ENCODE data around the gene FH. TPM values are rescaled to one million over a fixed set of nuclear protein-coding genes. Genes with fewer than 3 reads are reported as not detected.

FH gene
- total RNA-seq, 2 experiments from 2014 or later, result 95.2 to 95.6 TPM

DNA sequence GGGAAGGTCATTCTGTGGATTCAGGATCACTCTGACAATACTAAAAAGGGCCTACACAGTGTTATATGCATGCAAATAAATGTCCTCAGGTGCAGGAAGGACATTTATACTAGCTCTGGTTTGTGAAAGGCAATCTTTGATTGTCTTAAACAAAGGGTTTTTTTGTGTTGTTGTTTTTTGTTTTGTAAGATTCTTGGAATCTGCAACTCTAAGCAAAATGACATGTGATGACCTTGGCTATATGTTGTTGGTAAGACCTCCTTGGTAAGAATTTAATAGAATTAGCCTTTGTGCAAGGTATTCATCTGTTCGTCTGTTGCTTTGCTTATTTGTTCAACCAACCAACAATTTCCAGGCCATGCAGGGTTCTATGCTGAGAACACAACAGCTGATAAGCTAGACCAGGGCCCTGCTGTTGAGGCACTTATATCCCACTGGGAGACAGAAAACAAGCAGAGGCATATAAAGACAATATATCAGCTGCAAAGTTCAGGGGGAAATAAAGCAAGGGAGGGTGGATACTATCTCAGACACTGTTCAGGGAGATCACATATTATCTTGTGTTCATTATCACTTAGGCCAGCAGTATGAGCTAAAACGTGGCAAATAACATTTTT, 60.3 kb downstream of the FH start:
- Mint-ChIP-seq H3K27me3 (peaks cover 6% of the 10 kb centered on the region), H3K36me3 (ENCODE audit: low read depth) (no peaks in the 10 kb centered on the region), H3K4me1 (ENCODE audit: low read depth) (no peaks in the 10 kb centered on the region), H3K4me3 (no peak overlapping the region), H3K9me3 (no peaks in the 10 kb centered on the region), H3K27ac (no peak overlapping the region)
- TF ChIP-seq, protein P1, sequence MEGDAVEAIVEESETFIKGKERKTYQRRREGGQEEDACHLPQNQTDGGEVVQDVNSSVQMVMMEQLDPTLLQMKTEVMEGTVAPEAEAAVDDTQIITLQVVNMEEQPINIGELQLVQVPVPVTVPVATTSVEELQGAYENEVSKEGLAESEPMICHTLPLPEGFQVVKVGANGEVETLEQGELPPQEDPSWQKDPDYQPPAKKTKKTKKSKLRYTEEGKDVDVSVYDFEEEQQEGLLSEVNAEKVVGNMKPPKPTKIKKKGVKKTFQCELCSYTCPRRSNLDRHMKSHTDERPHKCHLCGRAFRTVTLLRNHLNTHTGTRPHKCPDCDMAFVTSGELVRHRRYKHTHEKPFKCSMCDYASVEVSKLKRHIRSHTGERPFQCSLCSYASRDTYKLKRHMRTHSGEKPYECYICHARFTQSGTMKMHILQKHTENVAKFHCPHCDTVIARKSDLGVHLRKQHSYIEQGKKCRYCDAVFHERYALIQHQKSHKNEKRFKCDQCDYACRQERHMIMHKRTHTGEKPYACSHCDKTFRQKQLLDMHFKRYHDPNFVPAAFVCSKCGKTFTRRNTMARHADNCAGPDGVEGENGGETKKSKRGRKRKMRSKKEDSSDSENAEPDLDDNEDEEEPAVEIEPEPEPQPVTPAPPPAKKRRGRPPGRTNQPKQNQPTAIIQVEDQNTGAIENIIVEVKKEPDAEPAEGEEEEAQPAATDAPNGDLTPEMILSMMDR (IDR thresholded peaks at IDR 0.05), result no peak
- DNase-seq (no peak), ATAC-seq (no peak)
- POLR2A ChIA-PET, result no interaction called here
- intact Hi-C loops (cut with micrococcal nuclease), result no loop called here
- CTCF ChIA-PET, result no interaction called here

GRCh38 chr1:241457421-241457820, 62.1 kb downstream of the FH start:
- TF ChIP-seq, protein P1 (IDR thresholded peaks at IDR 0.05), result no peak
- H3K9me3 Mint-ChIP-seq, result no peaks in the 10 kb centered on the region

GRCh38 chr1:241456743-241457142, 62.8 kb downstream of the FH start:
- Mint-ChIP-seq H3K27ac (no peak overlapping the region), H3K4me1 (ENCODE audit: low read depth) (no peaks in the 10 kb centered on the region), H3K27me3 (peaks cover 6% of the 10 kb centered on the region), H3K9me3 (no peaks in the 10 kb centered on the region), H3K4me3 (no peak overlapping the region), H3K36me3 (ENCODE audit: low read depth) (no peaks in the 10 kb centered on the region)
- ChIA-PET CTCF (no interaction called here), POLR2A (no interaction called here)
- TF ChIP-seq, protein P1 (IDR thresholded peaks at IDR 0.05), result no peak
- DNase-seq (no peak), ATAC-seq (no peak)
- intact Hi-C loops (cut with micrococcal nuclease), result no loop called here

More at GRCh38 chr1:241457421-241457820, 62.1 kb downstream of the FH start:
- ChIA-PET POLR2A (no interaction called here), CTCF (no interaction called here)
- Mint-ChIP-seq H3K4me1 (ENCODE audit: low read depth) (no peaks in the 10 kb centered on the region), H3K4me3 (no peak overlapping the region), H3K27ac (no peak overlapping the region), H3K36me3 (ENCODE audit: low read depth) (no peaks in the 10 kb centered on the region), H3K27me3 (peaks cover 6% of the 10 kb centered on the region)
- ATAC-seq, result no peak
- DNase-seq, result no peak
- intact Hi-C loops (cut with micrococcal nuclease), result no loop called here

DNA sequence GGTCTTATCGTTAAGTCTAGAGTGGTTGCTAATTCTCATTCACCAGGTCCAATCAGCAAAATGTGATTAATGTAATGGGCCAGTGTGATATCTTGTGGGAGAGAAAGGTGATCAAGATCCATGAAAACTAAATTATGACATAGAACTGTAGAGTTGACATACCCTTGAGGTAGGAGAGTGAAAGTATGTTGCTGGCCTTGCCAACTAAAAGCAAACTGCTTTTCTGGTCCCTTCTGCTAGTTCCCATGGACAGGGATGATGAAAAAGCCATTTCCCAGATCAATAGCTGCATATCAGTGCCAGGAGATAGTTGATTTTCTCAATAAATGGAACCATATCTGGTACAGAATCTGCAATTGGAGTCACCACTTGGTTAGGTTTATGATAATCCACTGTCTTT, 65.8 kb downstream of the FH start:
- Mint-ChIP-seq H3K9me3 (no peaks in the 10 kb centered on the region), H3K4me3 (no peak overlapping the region), H3K36me3 (ENCODE audit: low read depth) (no peaks in the 10 kb centered on the region), H3K27me3 (peaks cover 3% of the 10 kb centered on the region), H3K27ac (no peak overlapping the region), H3K4me1 (ENCODE audit: low read depth) (no peaks in the 10 kb centered on the region)
- no peak for DNase-seq
- CTCF ChIA-PET, result no interaction called here
- intact Hi-C loops (cut with micrococcal nuclease), result no loop called here
- POLR2A ChIA-PET, result no interaction called here
- no peak for ATAC-seq
- TF ChIP-seq, protein P1 (IDR thresholded peaks at IDR 0.05), result no peak

- POLR2A ChIA-PET, result no interaction called here
- Mint-ChIP-seq H3K27me3 (peaks cover 3% of the 10 kb centered on the region), H3K9me3 (no peaks in the 10 kb centered on the region), H3K36me3 (ENCODE audit: low read depth) (no peaks in the 10 kb centered on the region), H3K4me3 (no peak overlapping the region), H3K27ac (no peak overlapping the region), H3K4me1 (ENCODE audit: low read depth) (no peaks in the 10 kb centered on the region)
- ATAC-seq (no peak), DNase-seq (no peak)
- CTCF ChIA-PET, result no interaction called here
- TF ChIP-seq, protein P1 (IDR thresholded peaks at IDR 0.05), result no peak
- intact Hi-C loops (cut with micrococcal nuclease), result no loop called here
These were observed 67.6 kb downstream of the FH start for GRCh38 chr1:241451956-241452355.

Other genes with a start within 250 kb of the FH start
- gene RGS7, start 162.6 kb downstream of the FH start, total RNA-seq, result not detected
- gene KMO, start 12.6 kb upstream of the FH start, total RNA-seq, result under 1 TPM in 1 of 2 experiments, not detected in 1; 0.18 TPM
- gene CHML, start 120.6 kb upstream of the FH start, total RNA-seq, result 10 to 100 TPM; 20.3 to 24.7 TPM
- gene OPN3, start 120.6 kb upstream of the FH start, total RNA-seq, result 10 to 100 TPM in 1 of 2 experiments, 1 to 10 TPM in 1; 9.9 to 11.8 TPM
- gene WDR64, start 132.5 kb upstream of the FH start, total RNA-seq, result not detected